Smooth muscle cell of the coronary artery (primary cell): ENCODE measurements around the gene TM4SF18. TPM values are rescaled to one million over a fixed set of nuclear protein-coding genes. Genes with fewer than 3 reads are reported as not detected.

Experiments used
- total RNA-seq: library from RNA; depleted of rRNA; stranded (reverse); fragments of >200 nt; gene quantifications from 2 replicates; pipeline ENCODE4 v1.2.3, GENCODE V29; 2014; ENCODE audit warnings: low replicate concordance

Gene TM4SF18, protein sequence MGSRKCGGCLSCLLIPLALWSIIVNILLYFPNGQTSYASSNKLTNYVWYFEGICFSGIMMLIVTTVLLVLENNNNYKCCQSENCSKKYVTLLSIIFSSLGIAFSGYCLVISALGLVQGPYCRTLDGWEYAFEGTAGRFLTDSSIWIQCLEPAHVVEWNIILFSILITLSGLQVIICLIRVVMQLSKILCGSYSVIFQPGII
- total RNA-seq, result 0.15 and 2.5 TPM in 2 replicates

DNA sequence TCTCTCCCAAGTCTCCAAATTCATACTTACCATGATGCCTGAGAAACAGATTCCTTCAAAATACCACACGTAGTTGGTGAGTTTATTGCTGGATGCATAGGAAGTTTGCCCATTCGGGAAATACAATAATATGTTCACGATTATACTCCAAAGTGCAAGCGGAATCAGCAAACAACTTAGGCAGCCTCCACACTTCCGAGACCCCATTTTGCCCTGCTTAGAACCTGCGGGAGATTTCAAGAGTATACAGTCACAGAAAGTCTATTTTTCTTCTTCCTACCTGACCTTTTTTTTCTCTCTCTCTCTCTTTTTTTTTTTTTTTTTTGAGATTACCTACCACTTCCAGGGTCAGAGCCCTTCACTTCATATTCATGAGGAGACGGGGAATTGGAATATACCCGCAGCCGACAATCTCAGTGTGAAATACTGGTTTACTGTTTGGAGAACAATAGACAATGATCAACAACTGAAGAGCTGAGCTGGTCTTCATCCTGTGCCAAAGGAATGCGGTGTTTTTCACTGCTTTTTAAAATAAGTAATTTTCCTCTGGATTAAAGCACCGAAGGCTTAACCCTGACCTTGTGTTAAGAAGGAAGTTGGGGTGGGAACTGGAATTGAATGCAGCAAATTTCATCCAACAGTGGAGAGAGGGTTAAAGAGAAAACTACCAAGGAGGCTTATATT, at the start of gene TM4SF18:
TSS of gene TM4SF18 (minus strand) at position 461 of the 684 bp plus-strand sequence. CDS start at position 207, 254 bp downstream.

DNA sequence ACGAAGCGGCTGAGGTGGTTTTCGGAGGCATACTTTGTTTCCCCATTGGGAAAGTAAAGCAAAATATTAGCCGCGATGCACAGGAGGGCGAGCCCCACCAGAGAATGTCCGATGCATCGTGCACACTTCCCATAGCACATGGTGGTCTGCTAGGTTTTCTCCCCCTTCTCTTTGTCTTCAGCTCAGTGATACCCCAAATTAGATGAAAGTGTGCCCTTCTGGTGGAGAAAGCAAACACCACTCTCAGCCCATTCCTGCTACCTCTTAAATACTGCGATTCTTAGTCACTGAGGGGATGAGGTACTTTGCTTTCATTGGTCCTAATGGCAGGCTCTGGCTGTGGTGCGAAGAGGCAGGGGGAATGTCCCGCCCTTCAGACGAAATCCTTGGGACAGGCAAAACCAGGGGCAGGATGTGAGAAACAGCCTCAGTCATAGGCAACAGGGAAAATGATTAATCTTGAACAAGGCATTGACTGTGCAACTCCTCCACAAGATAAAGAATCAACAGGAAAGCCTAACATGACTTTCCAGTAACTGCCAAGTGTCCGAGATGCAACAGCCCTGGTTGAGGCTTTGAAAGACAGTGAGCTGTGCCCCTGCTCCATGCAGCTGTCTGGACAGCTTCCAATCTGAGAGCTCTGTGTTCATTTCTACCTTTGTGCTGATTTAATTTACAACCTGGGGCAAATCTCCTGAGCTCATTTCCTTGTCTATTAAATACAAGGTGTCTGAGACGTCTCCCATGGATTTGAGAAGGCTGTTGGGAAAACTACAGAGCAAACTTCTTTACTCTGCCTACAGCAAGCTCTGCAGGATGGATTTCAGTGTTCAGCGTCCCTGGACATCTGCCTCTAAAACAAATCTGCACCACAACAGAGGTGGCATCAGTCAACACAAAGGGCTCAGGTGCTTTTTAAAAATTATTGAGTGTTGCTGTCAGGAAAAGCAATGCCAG, 44.2 kb upstream of the TM4SF18 start, which contains the start of gene TM4SF1:
TSS of gene TM4SF1 (minus strand) at position 242 of the 957 bp plus-strand sequence. CDS start at position 140, 102 bp downstream.

Other genes starting within 250 kb of the TM4SF18 start
- gene HLTF, start 247.1 kb downstream of the TM4SF18 start, total RNA-seq, result 28.0 and 37.1 TPM in 2 replicates
- 9.4 and 14.5 TPM in 2 replicates for gene HPS3, start 204.0 kb downstream of the TM4SF18 start, total RNA-seq
- 0.38 and 30.1 TPM in 2 replicates for gene CP, start 111.8 kb downstream of the TM4SF18 start, total RNA-seq
- gene TM4SF1, start 44.0 kb upstream of the TM4SF18 start, total RNA-seq, result 76.5 and 458 TPM in 2 replicates
- 1.2 TPM in 1 of 2 replicates, not detected in the other for gene TM4SF4, start 141.1 kb upstream of the TM4SF18 start, total RNA-seq